Erythroblast (primary cell): ENCODE data around the gene EGFR.

Experiments
- DNase-seq, 2 experiments: peaks; one replicate each; lab custom pipeline; 2025; lab: John Stamatoyannopoulos, UW
- GATA1 ChIP-seq: IDR thresholded peaks from 2 replicates; pipeline ENCODE4 v1.6.1; 2011; ENCODE audit warnings: low read depth, mild to moderate bottlenecking, control low read depth, low read length, moderate library complexity
- POLR2A ChIP-seq: IDR thresholded peaks from 2 replicates; pipeline ENCODE4 v1.6.1; 2011; ENCODE audit warnings: mild to moderate bottlenecking, low read length

EGFR gene

DNA sequence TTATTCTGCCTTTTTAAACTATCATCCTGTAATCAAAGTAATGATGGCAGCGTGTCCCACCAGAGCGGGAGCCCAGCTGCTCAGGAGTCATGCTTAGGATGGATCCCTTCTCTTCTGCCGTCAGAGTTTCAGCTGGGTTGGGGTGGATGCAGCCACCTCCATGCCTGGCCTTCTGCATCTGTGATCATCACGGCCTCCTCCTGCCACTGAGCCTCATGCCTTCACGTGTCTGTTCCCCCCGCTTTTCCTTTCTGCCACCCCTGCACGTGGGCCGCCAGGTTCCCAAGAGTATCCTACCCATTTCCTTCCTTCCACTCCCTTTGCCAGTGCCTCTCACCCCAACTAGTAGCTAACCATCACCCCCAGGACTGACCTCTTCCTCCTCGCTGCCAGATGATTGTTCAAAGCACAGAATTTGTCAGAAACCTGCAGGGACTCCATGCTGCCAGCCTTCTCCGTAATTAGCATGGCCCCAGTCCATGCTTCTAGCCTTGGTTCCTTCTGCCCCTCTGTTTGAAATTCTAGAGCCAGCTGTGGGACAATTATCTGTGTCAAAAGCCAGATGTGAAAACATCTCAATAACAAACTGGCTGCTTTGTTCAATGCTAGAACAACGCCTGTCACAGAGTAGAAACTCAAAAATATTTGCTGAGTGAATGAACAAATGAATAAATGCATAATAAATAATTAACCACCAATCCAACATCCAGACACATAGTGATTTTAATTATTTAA, 151.7 kb downstream of the EGFR start:
- DNase-seq: no peak
- TF ChIP-seq POLR2A (no peak), GATA1 (no peak)

DNA sequence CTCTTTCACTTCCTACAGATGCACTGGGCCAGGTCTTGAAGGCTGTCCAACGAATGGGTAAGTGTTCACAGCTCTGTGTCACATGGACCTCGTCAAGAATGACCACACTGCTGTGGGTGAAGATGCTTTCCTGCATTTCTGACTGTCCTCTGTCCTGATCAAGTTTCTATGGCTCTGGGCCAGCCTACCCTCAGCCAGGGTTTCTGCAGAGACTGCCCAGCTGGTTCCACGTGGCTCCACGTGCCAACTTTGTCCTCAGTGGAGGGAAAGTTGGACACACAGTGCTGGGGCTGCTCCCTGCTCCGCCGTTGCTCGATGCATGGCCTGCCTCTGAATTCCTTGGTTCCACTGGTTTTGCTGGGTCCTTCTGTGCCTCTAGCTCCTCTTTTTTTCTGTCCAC, 152.3 kb downstream of the EGFR start:
- TF ChIP-seq GATA1: no peak
- TF ChIP-seq POLR2A: no peak
- no peak for DNase-seq

DNA sequence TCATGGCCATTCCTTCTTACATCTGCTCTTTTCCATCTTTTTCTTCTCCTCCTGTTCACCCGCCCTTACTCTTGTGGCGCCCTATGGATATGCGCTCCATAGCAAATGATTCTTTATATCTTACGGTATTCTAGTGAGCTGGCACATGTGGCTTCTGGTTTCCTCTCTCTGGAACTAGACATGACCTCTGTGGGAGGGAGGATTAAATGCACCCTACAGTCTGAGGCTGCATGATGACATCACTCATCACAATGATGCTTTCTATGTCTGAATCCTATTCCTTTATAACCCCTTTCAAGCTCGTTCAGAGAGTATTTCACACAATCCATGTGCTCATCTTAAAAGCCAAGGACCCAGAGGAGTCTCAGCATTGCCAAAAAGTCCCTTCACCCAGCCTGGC, 153.3 kb downstream of the EGFR start:
- no peak for DNase-seq
- TF ChIP-seq POLR2A (no peak), GATA1 (no peak)

DNA sequence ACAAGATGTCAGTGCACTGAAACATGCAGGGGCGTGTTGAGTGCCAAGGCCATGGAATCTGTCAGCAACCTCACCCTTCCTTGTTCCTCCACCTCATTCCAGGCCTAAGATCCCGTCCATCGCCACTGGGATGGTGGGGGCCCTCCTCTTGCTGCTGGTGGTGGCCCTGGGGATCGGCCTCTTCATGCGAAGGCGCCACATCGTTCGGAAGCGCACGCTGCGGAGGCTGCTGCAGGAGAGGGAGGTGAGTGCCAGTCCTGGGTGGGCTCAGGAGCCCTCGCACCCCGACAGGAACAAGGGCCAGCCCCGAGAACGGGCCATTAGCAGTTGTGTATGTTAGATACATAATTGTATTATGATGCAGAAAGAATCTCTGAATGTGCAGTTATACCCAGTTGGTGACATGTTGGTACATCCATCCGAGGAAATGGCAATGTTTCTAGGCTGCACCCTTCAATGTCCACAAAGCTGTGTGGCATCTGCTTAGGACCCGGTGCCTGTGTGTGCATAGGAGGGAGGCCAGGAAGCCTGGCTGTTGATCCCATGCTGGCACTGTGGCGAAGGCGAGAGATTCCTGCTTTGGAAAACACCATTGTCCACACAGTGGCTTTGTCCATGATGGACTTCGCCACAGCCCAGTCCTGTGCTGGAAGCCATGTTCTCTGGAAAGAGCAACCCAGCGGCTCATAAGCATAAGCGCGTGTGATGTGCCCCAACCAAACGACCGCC, 154.2 kb downstream of the EGFR start:
- DNase-seq: no peak
- TF ChIP-seq POLR2A (no peak), GATA1 (no peak)

DNA sequence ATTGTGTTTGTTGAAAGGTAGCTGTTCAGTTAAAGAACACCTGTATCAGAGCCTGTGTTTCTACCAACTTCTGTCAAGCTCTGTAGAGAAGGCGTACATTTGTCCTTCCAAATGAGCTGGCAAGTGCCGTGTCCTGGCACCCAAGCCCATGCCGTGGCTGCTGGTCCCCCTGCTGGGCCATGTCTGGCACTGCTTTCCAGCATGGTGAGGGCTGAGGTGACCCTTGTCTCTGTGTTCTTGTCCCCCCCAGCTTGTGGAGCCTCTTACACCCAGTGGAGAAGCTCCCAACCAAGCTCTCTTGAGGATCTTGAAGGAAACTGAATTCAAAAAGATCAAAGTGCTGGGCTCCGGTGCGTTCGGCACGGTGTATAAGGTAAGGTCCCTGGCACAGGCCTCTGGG, 154.9 kb downstream of the EGFR start:
- TF ChIP-seq POLR2A: no peak
- TF ChIP-seq GATA1: no peak
- no peak for DNase-seq

DNA sequence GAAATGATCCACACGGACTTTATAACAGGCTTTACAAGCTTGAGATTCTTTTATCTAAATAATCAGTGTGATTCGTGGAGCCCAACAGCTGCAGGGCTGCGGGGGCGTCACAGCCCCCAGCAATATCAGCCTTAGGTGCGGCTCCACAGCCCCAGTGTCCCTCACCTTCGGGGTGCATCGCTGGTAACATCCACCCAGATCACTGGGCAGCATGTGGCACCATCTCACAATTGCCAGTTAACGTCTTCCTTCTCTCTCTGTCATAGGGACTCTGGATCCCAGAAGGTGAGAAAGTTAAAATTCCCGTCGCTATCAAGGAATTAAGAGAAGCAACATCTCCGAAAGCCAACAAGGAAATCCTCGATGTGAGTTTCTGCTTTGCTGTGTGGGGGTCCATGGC, 155.6 kb downstream of the EGFR start:
- TF ChIP-seq POLR2A (no peak), GATA1 (no peak)
- no peak for DNase-seq

DNA sequence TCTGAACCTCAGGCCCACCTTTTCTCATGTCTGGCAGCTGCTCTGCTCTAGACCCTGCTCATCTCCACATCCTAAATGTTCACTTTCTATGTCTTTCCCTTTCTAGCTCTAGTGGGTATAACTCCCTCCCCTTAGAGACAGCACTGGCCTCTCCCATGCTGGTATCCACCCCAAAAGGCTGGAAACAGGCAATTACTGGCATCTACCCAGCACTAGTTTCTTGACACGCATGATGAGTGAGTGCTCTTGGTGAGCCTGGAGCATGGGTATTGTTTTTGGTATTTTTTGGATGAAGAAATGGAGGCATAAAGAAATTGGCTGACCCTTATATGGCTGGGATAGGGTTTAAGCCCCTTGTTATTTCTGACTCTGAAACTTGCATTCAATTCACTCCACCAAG, 156.0 kb downstream of the EGFR start:
- TF ChIP-seq GATA1 (no peak), POLR2A (no peak)
- no peak for DNase-seq

DNA sequence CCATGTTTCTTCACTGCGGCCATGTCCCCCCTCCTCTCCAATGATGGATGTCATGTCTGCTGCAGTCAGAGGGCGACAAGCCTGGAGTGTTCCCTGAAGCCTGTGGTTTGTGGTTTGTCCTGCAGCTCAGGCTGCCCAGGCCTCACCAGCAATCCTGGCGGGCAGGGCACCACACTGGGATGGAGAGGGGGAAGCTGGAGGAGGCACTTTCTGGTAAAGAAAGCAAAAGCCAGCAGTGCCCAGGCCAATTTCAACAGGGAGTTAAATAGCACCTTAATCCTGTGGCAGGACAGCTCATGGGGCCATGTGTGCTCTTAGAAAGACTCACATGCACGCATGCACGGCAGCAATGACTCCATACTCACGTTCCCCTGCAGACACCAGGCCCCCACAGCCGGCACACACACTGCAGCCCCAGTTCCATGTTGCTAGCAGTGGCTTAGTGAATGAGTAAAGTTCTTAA, 158.3 kb downstream of the EGFR start:
- no peak for DNase-seq
- TF ChIP-seq GATA1: no peak
- TF ChIP-seq POLR2A: no peak

DNA sequence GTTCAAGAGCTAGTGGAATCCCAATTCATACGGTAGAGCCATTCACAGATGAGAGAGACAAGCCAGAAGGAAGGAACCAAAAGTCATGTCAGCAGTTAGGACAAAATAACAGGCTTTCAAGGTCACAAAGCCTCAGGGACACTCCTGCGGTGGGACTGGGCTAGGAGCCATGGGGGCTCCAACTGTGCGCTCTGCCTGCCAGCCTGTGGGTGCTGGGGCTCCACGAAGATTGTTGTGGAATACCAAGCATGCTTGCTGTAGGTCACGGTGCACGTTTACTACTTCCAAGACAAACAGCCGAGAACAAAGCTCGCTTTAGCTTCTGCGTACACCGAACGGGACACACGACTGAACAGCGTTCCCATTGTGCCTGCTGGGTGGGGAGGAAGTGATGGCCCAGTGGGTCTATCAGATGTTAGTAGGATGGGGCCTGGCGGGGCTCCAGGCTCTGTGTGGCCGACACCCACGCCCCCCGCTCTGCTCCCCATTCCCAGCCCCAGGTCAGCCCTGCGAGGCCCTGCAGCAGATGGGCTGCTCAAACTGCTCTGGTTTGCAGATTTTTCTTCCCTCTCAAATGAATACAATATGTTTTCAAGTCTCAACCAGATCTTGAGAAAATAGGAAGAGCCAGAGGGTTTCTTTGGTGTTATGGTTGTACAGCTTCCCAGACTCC, 158.9 kb downstream of the EGFR start:
- DNase-seq: no peak
- TF ChIP-seq POLR2A (no peak), GATA1 (no peak)

DNA sequence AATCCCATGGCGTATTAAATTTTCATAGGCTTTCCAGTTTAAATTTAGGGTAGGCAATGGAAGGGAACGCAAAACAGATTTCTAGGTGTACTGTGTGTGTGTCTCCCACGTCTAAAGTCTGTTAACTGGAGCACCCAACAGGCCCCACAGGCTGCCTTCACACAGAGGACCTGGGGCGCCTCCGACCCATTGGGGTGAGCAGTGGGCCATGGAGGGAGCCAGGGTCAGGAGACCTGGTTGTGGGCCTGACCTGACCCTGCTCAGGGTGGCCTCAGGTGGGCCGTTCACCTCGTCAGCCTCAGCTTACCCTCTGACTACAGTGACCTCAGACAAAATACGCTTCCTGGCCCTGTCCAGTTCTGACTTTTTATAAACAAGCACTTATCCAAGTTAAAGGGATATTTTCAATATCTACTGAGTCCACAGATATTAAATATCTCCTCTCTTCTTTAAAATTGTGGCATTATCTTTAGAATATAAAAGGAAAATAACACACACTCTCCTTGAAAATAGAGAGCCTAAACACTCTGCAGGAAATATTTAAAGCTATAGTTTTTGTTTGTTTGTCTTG, 159.6 kb downstream of the EGFR start:
- TF ChIP-seq POLR2A: no peak
- no peak for TF ChIP-seq GATA1

DNA sequence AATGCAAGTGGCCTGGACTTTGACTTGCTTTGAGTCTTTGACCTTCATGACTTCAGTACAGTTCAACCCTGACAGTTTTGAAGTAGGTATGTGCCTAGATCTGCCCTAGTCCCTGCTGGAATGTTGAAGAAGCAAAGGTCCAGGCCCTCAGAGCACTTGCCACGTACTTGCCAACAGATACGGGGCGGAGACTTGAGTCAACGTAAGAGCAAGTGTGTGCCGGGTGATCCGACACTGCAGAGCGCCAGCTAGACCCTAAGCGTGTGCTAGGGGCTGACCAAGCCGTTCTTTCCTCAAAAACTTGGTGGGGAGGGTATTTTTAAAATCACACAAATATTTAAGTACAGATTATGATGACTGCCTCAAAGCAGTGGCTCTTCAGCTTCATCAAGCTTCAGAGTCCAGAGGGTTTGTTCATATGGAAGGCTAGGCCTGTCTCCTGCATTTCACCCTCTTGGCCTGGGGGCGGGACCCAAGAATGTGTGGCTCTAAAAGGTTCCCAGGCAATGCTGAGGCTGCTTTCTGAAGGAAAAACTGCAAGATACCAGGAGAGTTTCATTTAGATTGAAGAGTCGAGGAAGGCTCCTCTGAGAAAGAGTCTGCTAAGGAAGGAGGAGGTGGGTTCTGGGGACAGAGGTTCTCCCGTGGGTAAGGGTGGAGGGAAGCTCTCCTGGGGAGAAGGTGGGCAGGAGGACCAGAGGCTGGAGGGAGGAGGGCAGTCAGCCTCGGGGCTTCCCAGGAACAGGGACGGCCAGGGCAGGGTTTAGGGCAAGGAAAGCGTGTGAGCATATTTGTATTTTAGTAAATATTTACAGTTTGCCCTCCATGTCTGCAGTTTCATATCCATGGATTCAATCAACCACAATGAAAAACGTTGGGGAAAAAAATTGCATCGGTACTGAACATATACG, 160.3 kb downstream of the EGFR start:
- DNase-seq: no peak
- no peak for TF ChIP-seq POLR2A
- no peak for TF ChIP-seq GATA1

More for the DNA sequence above, 159.6 kb downstream of the EGFR start:
- no peak for DNase-seq

DNA sequence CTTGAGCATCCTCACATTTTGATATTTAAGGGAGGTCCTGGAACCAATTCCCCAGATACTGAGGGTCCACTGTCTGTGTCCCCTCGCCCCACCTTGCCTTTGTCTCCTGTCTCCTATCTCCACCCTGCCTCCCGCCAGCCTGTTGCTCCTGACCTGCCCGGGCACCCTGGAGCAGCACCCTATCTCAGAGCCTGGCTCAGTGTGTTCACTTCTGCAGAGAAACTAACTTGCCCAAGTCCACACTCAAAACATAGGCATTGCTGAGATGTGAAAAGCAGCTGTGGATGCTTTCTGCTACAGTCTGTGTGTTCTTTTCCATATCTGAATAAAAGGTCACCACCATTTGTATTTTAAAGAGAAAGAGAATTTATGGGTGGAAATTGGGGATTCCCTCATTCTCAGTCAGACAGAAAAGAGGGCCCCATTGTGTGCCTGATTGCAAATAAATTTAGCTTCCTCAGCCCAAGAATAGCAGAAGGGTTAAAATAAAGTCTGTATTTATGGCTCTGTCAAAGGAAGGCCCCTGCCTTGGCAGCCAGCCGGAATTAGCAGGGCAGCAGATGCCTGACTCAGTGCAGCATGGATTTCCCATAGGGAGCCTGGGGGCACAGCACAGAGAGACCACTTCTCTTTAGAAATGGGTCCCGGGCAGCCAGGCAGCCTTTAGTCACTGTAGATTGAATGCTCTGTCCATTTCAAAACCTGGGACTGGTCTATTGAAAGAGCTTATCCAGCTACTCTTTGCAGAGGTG, 161.3 kb downstream of the EGFR start:
- no peak for DNase-seq

More for the DNA sequence above, 161.3 kb downstream of the EGFR start:
- no peak for TF ChIP-seq GATA1
- TF ChIP-seq POLR2A: no peak
